Measurements from ENCODE around the gene BRSK1. TPM values are rescaled to one million over a fixed set of nuclear protein-coding genes. Genes with fewer than 3 reads are reported as not detected.

BRSK1 gene
- total and polyA plus RNA-seq, 2 of the 13 experiments (the other 11 are each of a cell fraction or from before 2014, with no cell fraction given): 0.18 to 1.2 TPM

DNA sequence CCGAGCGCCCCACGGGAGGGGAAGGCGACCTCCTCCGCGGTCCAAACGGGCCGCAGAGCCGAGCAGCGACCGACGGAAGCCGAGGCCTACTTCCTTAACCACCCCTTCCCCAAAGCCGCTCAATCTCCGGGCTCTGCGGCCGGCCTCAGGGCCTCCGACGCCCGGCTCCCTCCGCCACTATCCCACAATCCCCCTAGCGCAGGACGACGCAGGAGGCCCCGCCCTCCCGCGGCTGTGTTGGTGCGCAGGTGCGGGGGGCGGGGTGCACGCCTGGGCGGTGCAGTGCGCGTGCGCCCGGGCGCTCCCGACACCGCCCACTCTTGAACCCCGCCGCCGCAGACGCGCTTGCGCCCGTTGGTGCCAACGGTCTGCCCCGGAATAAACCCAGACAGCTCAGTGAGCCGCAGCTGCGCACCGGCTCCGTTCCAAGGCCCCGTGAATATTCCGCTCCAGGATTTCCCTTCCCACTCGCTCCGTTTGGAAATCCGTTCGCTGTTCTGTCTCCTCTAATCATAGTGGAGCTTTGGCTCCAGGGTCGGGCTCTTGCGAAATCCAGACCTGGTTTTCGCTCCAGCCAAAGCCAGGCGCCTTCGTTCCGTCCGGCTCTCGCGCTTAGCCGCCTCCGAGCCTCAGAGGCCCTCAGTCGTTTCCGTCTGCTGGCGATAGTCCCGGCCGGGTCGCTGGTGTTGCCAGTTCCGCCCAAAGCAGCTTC is 24.8 kb upstream of the BRSK1 start, which contains the start of gene PPP6R1 (continued):
- TF ChIP-seq ZNF891 (CRISPR knock-in tag; IDR thresholded peaks at IDR 0.05): 0 out of 2 replicates have a peak, but pooled peaks have one; percentile 23
- TF ChIP-seq ZNF629 (CRISPR knock-in tag; conservative IDR thresholded peaks at IDR 0.05): no peak; the same call in 1 of the 2 replicates
- TF ChIP-seq, protein P1, sequence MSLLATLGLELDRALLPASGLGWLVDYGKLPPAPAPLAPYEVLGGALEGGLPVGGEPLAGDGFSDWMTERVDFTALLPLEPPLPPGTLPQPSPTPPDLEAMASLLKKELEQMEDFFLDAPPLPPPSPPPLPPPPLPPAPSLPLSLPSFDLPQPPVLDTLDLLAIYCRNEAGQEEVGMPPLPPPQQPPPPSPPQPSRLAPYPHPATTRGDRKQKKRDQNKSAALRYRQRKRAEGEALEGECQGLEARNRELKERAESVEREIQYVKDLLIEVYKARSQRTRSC (CRISPR knock-in tag; IDR thresholded peaks at IDR 0.05; ENCODE audit: low read depth): no peak
- TF ChIP-seq, protein P2, sequence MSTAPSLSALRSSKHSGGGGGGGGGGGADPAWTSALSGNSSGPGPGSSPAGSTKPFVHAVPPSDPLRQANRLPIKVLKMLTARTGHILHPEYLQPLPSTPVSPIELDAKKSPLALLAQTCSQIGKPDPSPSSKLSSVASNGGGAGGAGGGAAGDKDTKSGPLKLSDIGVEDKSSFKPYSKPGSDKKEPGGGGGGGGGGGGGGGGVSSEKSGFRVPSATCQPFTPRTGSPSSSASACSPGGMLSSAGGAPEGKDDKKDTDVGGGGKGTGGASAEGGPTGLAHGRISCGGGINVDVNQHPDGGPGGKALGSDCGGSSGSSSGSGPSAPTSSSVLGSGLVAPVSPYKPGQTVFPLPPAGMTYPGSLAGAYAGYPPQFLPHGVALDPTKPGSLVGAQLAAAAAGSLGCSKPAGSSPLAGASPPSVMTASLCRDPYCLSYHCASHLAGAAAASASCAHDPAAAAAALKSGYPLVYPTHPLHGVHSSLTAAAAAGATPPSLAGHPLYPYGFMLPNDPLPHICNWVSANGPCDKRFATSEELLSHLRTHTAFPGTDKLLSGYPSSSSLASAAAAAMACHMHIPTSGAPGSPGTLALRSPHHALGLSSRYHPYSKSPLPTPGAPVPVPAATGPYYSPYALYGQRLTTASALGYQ (CRISPR knock-in tag; IDR thresholded peaks at IDR 0.05): peak; percentile 71
- TF ChIP-seq, protein P3, sequence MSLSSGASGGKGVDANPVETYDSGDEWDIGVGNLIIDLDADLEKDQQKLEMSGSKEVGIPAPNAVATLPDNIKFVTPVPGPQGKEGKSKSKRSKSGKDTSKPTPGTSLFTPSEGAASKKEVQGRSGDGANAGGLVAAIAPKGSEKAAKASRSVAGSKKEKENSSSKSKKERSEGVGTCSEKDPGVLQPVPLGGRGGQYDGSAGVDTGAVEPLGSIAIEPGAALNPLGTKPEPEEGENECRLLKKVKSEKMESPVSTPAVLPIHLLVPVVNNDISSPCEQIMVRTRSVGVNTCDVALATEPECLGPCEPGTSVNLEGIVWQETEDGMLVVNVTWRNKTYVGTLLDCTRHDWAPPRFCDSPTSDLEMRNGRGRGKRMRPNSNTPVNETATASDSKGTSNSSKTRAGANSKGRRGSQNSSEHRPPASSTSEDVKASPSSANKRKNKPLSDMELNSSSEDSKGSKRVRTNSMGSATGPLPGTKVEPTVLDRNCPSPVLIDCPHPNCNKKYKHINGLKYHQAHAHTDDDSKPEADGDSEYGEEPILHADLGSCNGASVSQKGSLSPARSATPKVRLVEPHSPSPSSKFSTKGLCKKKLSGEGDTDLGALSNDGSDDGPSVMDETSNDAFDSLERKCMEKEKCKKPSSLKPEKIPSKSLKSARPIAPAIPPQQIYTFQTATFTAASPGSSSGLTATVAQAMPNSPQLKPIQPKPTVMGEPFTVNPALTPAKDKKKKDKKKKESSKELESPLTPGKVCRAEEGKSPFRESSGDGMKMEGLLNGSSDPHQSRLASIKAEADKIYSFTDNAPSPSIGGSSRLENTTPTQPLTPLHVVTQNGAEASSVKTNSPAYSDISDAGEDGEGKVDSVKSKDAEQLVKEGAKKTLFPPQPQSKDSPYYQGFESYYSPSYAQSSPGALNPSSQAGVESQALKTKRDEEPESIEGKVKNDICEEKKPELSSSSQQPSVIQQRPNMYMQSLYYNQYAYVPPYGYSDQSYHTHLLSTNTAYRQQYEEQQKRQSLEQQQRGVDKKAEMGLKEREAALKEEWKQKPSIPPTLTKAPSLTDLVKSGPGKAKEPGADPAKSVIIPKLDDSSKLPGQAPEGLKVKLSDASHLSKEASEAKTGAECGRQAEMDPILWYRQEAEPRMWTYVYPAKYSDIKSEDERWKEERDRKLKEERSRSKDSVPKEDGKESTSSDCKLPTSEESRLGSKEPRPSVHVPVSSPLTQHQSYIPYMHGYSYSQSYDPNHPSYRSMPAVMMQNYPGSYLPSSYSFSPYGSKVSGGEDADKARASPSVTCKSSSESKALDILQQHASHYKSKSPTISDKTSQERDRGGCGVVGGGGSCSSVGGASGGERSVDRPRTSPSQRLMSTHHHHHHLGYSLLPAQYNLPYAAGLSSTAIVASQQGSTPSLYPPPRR (CRISPR knock-in tag; IDR thresholded peaks at IDR 0.05; ENCODE audit: borderline replicate concordance): peak; percentile 40; the same call in 1 of the 2 replicates
- TF ChIP-seq, protein P4, sequence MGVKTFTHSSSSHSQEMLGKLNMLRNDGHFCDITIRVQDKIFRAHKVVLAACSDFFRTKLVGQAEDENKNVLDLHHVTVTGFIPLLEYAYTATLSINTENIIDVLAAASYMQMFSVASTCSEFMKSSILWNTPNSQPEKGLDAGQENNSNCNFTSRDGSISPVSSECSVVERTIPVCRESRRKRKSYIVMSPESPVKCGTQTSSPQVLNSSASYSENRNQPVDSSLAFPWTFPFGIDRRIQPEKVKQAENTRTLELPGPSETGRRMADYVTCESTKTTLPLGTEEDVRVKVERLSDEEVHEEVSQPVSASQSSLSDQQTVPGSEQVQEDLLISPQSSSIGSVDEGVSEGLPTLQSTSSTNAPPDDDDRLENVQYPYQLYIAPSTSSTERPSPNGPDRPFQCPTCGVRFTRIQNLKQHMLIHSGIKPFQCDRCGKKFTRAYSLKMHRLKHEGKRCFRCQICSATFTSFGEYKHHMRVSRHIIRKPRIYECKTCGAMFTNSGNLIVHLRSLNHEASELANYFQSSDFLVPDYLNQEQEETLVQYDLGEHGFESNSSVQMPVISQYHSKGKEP (CRISPR knock-in tag; IDR thresholded peaks at IDR 0.05): no peak; the same call in 1 of the 2 replicates
- TF ChIP-seq NBN (conservative IDR thresholded peaks at IDR 0.05): no peak
- peak; percentile 89; the same call in 1 of the 2 replicates for TF ChIP-seq MIER3 (CRISPR knock-in tag; IDR thresholded peaks at IDR 0.05; ENCODE audit: borderline replicate concordance)
- peak; percentile 66; the same call in 1 of the 2 replicates for TF ChIP-seq BHLHE40 (IDR thresholded peaks at IDR 0.05; ENCODE audit: low read length)
- TF ChIP-seq CENPT (CRISPR knock-in tag; IDR thresholded peaks at IDR 0.05; ENCODE audit: low read depth): no peak
- no peak for TF ChIP-seq ZNF549 (CRISPR knock-in tag; IDR thresholded peaks at IDR 0.05)
- peak; percentile 83 for TF ChIP-seq ZEB1 (IDR thresholded peaks at IDR 0.05; ENCODE audit: insufficient replicate concordance, low read depth)
- TF ChIP-seq KLF16 (CRISPR knock-in tag; IDR thresholded peaks at IDR 0.05): peak in 1 of 2 experiments; percentile 98; a peak in 2 of 4 replicates
- TF ChIP-seq SOX5 (CRISPR knock-in tag; IDR thresholded peaks at IDR 0.05; ENCODE audit: borderline replicate concordance): peak; percentile 64; the same call in 1 of the 2 replicates
- no peak for TF ChIP-seq ZBTB3 (CRISPR knock-in tag; IDR thresholded peaks at IDR 0.05; ENCODE audit: borderline replicate concordance, low read depth)
- peak; percentile 54 for TF ChIP-seq NFYC (CRISPR knock-in tag; IDR thresholded peaks at IDR 0.05)
- TF ChIP-seq ZNF160 (CRISPR knock-in tag; IDR thresholded peaks at IDR 0.05): peak; percentile 57; the same call in 1 of the 2 replicates
